Endothelial cell of umbilical vein (primary cell): ENCODE measurements around the gene POLR2L.

Source experiments
- CTCF ChIP-seq, 2 donors: IDR thresholded peaks; 1 replicate in 1 of 2; 2 replicates in 1 of 2; pipeline ENCODE4 v1.5.1; 2011; ENCODE audit warnings: low read length in 2 of 2, mild to moderate bottlenecking in 2 of 2, moderate library complexity in 2 of 2, control low read depth in 1 of 2, inconsistent platforms in 1 of 2, low read depth in 1 of 2; ENCODE audit not compliant: insufficient read depth in 1 of 2; ENCODE audit errors: extremely low read depth in 1 of 2
- EZH2 ChIP-seq: IDR thresholded peaks from 2 replicates; pipeline ENCODE4 v1.6.1; 2012; ENCODE audit warnings: borderline replicate concordance, low read depth, mild to moderate bottlenecking, moderate library complexity, low read length, inconsistent platforms; ENCODE audit not compliant: severe bottlenecking
- FOS ChIP-seq: IDR thresholded peaks from 2 replicates; pipeline ENCODE4 v1.6.1; 2011; ENCODE audit warnings: mild to moderate bottlenecking, low read length, moderate library complexity, borderline replicate concordance; ENCODE audit not compliant: insufficient read depth
- MAX ChIP-seq: IDR thresholded peaks from 2 replicates; pipeline ENCODE4 v1.6.1; 2011; ENCODE audit not compliant: insufficient read depth, insufficient read length
- MYC ChIP-seq: IDR thresholded peaks from one replicate; pipeline ENCODE4 v1.6.1; 2011; ENCODE audit warnings: mild to moderate bottlenecking, low read depth, low read length
- POLR2A ChIP-seq: IDR thresholded peaks from 2 replicates; pipeline ENCODE4 v1.6.1; 2012; ENCODE audit warnings: low read depth, mild to moderate bottlenecking, control low read depth, low read length
- POLR2AphosphoS5 ChIP-seq: IDR thresholded peaks from 2 replicates; pipeline ENCODE4 v1.6.1; 2012; ENCODE audit warnings: low read depth, mild to moderate bottlenecking, control low read depth, low read length, moderate library complexity; ENCODE audit not compliant: insufficient read depth

- TF ChIP-seq CTCF (IDR thresholded peaks at IDR 0.05; ENCODE audit: extremely low read depth in 1 of 2, insufficient read depth in 1 of 2, low read depth in 1 of 2, low read length in 2 of 2) (no peak), POLR2A (no peak), EZH2 (no peak), POLR2AphosphoS5 (no peak), FOS (no peak), MAX (no peak), MYC (no peak)
Observed at GRCh38 chr11:813072-813455, 29.3 kb downstream of the POLR2L start.
